GM12878 (cell line): ENCODE data around the gene CAMK2D. TPM values are rescaled to one million over a fixed set of nuclear protein-coding genes. Genes with fewer than 3 reads are reported as not detected.

Experiments
- ATAC-seq: fragments of 200-7000 bp; cut with Tn5 transposase; 3 replicates; pipeline ENCODE4 v1.9.1; 2020; ENCODE audit warnings: mild to moderate bottlenecking, moderate library complexity
- BruUV-seq: library from RNA; stranded (reverse); fragments of 400-500 nt; replicated peaks from 2 replicates; lab custom pipeline; 2021; lab: Mats Ljungman, UMichigan
- CTCF ChIA-PET: fragments of 300-600 bp; sonication (Branson Sonifier 250); formaldehyde crosslinking; extraction: SDS; loops from one replicate; lab custom pipeline; 2021; ENCODE audit warnings: inconsistent platforms; lab: Yijun Ruan, JAX
- POLR2A ChIA-PET: fragments of 350-600 bp; formaldehyde crosslinking; extraction: SDS; loops from one replicate; lab custom pipeline; 2021; ENCODE audit warnings: inconsistent platforms; lab: Charles Lee
- RAD21 ChIA-PET: fragments of 300-600 bp; sonication (Branson Sonifier 250); formaldehyde crosslinking; loops from one replicate; lab custom pipeline; 2023; ENCODE audit warnings: antibody characterized with exemption; ENCODE audit not compliant: unreplicated experiment; lab: Charles Lee
- SMC1A ChIA-PET: fragments of 300-600 bp; sonication (Branson Sonifier 250); formaldehyde crosslinking; loops from one replicate; lab custom pipeline; 2023; ENCODE audit not compliant: unreplicated experiment, uncharacterized antibody; lab: Charles Lee
- DNase-seq: peaks from one replicate; pipeline ENCODE4 v3.0.0-alpha.2; 2011; ENCODE audit warnings: low read depth, low spot score
- FAIRE-seq: peaks from 3 replicates; lab custom pipeline; 2011; peaks lifted over from hg19 to GRCh38; lab: Jason Lieb, UNC
- H2AFZ ChIP-seq: 2 replicates; pipeline ENCODE4 v1.6.0; 2011; ENCODE audit warnings: low read depth, low read length, control low read depth; ENCODE audit not compliant: control insufficient read depth
- H3K27ac ChIP-seq: 2 replicates; pipeline ENCODE4 v1.5.1; 2011; ENCODE audit warnings: control low read depth; ENCODE audit not compliant: control insufficient read depth, insufficient read depth
- H3K27me3 ChIP-seq, 2 experiments: replicated peaks in 1 of 2; 2 replicates each; pipeline versions ENCODE4 v1.6.0 to v1.6.1; 2011; ENCODE audit warnings: low read length in 1 of 2; ENCODE audit not compliant: control insufficient read depth in 2 of 2, insufficient read depth in 2 of 2
- H3K36me3 ChIP-seq, 2 experiments: 2 replicates each; pipeline ENCODE4 v1.5.1; 2011; ENCODE audit warnings: low read length in 1 of 2; ENCODE audit not compliant: control insufficient read depth in 2 of 2, insufficient read depth in 2 of 2
- H3K4me1 ChIP-seq: 2 replicates; pipeline ENCODE4 v1.6.1; 2011; ENCODE audit warnings: mild to moderate bottlenecking, low read length, moderate library complexity, mixed read lengths; ENCODE audit not compliant: control insufficient read depth, insufficient read depth
- H3K4me2 ChIP-seq: 2 replicates; pipeline ENCODE4 v1.6.0; 2011; ENCODE audit warnings: control low read depth; ENCODE audit not compliant: control insufficient read depth, insufficient read depth
- H3K4me3 ChIP-seq: fragments of 200-600 bp; sonication (generic); 2 replicates; pipeline ENCODE4 v1.5.1; 2016
- H3K79me2 ChIP-seq: 2 replicates; pipeline ENCODE4 v1.6.0; 2011; ENCODE audit warnings: low read length; ENCODE audit not compliant: control insufficient read depth, insufficient read depth
- H3K9ac ChIP-seq: 2 replicates; pipeline ENCODE4 v1.8.0; 2011; ENCODE audit warnings: low read length, control low read depth, mixed read lengths; ENCODE audit not compliant: control insufficient read depth, insufficient read depth
- H3K9me3 ChIP-seq: replicated peaks from 3 replicates; pipeline ENCODE4 v1.5.1; 2011; ENCODE audit warnings: mild to moderate bottlenecking, low read length; ENCODE audit not compliant: control insufficient read depth, insufficient read depth
- H4K20me1 ChIP-seq: 2 replicates; pipeline ENCODE4 v1.6.0; 2011; ENCODE audit not compliant: control insufficient read depth, insufficient read depth
- ATF7 ChIP-seq: fragments of 450-650 bp; IDR thresholded peaks from 2 replicates; pipeline ENCODE4 v1.6.1; 2016; ENCODE audit warnings: low read depth, mild to moderate bottlenecking
- CREM ChIP-seq: IDR thresholded peaks from 2 replicates; pipeline ENCODE4 v1.6.1; 2014; ENCODE audit warnings: antibody characterized with exemption, low read depth
- IKZF1 ChIP-seq: fragments of 450-650 bp; conservative IDR thresholded peaks from 2 replicates; pipeline ENCODE4 v1.6.1; 2017; ENCODE audit warnings: antibody characterized with exemption, mild to moderate bottlenecking
- IKZF2 ChIP-seq, 2 experiments: fragments of 450-650 bp; IDR thresholded peaks; 2 replicates each; pipeline ENCODE4 v1.6.1; 2017; ENCODE audit warnings: mild to moderate bottlenecking in 2 of 2, moderate library complexity in 2 of 2
- KAT2A ChIP-seq: conservative IDR thresholded peaks from 2 replicates; pipeline ENCODE4 v1.6.1; 2011; ENCODE audit warnings: low read depth, low read length; ENCODE audit not compliant: control insufficient read depth
- MEF2B ChIP-seq: fragments of 450-650 bp; IDR thresholded peaks from 2 replicates; pipeline ENCODE4 v1.6.1; 2018; ENCODE audit warnings: mild to moderate bottlenecking, moderate library complexity; ENCODE audit not compliant: partially characterized antibody, poor library complexity, severe bottlenecking
- MTA2 ChIP-seq: fragments of 450-650 bp; IDR thresholded peaks from 2 replicates; pipeline ENCODE4 v1.6.1; 2016; ENCODE audit warnings: low read depth, mild to moderate bottlenecking, moderate library complexity
- NFXL1 ChIP-seq: fragments of 450-650 bp; IDR thresholded peaks from 2 replicates; pipeline ENCODE4 v1.6.1; 2017; ENCODE audit warnings: antibody characterized with exemption, mild to moderate bottlenecking, borderline replicate concordance
- NFYB ChIP-seq: IDR thresholded peaks from 2 replicates; pipeline ENCODE4 v1.6.1; 2011; ENCODE audit warnings: low read depth, mild to moderate bottlenecking, low read length, improper control_type of control experiment, moderate library complexity; ENCODE audit not compliant: insufficient read depth
- SMAD1 ChIP-seq: fragments of 450-650 bp; IDR thresholded peaks from 2 replicates; pipeline ENCODE4 v1.6.1; 2018; ENCODE audit warnings: mild to moderate bottlenecking, low read depth; ENCODE audit not compliant: partially characterized antibody
- YBX1 ChIP-seq: fragments of 450-650 bp; IDR thresholded peaks from 2 replicates; pipeline ENCODE4 v1.6.1; 2016; ENCODE audit warnings: antibody characterized with exemption
- ZNF207 ChIP-seq: fragments of 450-650 bp; IDR thresholded peaks from 2 replicates; pipeline ENCODE4 v1.6.1; 2014; ENCODE audit warnings: antibody characterized with exemption, mild to moderate bottlenecking, borderline replicate concordance
- WGBS: methylation state at CpG from one replicate; pipeline ENCODE4 v1.1.6; 2016; ENCODE audit warnings: low lambda C conversion rate; ENCODE audit not compliant: insufficient replicate concordance, insufficient coverage; ENCODE audit errors: missing lambda C conversion rate; 5-methylcytosine and 5-hydroxymethylcytosine counted together
- in situ Hi-C: fragments of 300-500 bp; cut with MboI; formaldehyde crosslinking; loops from 9 replicates; pipeline ENCODE4 v1.14.3; 2018; ENCODE audit warnings: mixed read lengths
- intact Hi-C: fragments of 100-400 bp; cut with micrococcal nuclease; formaldehyde crosslinking; loops from one replicate; pipeline ENCODE4 v1.14.2; 2022; ENCODE audit not compliant: unreplicated experiment
- polyA plus RNA-seq, 11 experiments: library from polyadenylated mRNA; depleted of rRNA in 4 of 11; unstranded in 6 of 11; stranded (reverse) in 5 of 11; fragments of >200 nt; fragmentation: Nextera tagmentation in 4 of 11; fragmentation: Illumina TruSeq in 1 of 11; extraction: Ambion mirVana in 4 of 11; extraction: Trizol in 1 of 11; gene quantifications; 1 replicate in 1 of 11; 2 replicates in 10 of 11; pipeline versions ENCODE4 v1.2.1 to v1.2.3, GENCODE V29; 2011 to 2016; ENCODE audit warnings: inconsistent platforms in 2 of 11, missing spikeins in 2 of 11, low read depth in 1 of 11
- total RNA-seq, 4 experiments: library from RNA; depleted of rRNA in 3 of 4; stranded (reverse); fragments of >200 nt in 3 of 4; fragmentation: Illumina TruSeq in 1 of 4; extraction: Trizol in 1 of 4; gene quantifications; 2 replicates each; pipeline versions ENCODE4 v1.2.1 to v1.2.3, GENCODE V29; 2013 to 2021
- TF ChIP-seq, protein P1 (sequence below): fragments of 450-650 bp; IDR thresholded peaks from 2 replicates; pipeline ENCODE4 v1.6.1; 2017; ENCODE audit warnings: mild to moderate bottlenecking
- TF ChIP-seq, protein P2 (sequence below): fragments of 450-650 bp; IDR thresholded peaks from 2 replicates; pipeline ENCODE4 v1.6.1; 2016; ENCODE audit warnings: mild to moderate bottlenecking
- TF ChIP-seq, protein P3 (sequence below): fragments of 450-650 bp; IDR thresholded peaks from 2 replicates; pipeline ENCODE4 v1.6.1; 2017; ENCODE audit warnings: mild to moderate bottlenecking, low read depth, inconsistent platforms; ENCODE audit not compliant: poor library complexity, severe bottlenecking

CAMK2D gene
- total and polyA plus RNA-seq, 10 of the 15 experiments (the other 5 are each of a cell fraction or from before 2014, with no cell fraction given): 6.9 to 88.5 (median 12.9) TPM

DNA sequence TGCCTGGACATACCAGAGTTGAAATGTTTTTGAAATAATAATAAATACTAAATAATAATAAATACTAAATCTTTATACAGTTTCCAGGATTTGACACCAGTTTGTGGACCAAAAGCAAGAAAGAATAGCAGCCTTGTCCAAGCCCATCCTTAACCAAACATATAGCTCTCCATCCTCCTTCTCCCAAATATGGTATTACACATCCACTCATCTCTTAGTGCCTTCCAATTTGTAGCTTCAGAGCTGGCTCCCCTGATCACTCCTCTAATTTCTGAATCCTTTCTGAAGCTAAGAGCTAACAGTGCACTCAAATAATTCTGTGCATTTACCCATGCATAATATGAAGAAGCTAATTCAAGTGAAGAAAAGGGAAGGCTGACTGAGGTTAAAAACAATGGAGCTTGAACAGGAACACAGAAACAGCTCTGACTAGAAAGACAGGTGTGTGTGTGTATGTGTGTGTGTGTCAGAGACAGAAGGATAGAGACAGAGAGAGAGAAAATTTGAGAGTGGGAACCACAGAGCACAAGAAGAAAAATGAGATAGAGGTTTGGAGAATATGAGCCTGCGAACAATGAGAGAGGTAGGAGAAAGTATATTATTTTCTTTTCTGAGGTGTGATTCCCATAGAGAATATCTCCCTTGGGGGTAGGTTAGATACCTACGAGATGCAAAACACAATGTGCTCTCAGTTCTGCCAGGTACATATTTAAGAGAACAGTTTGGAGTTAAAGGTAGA is 123.5 kb downstream of the CAMK2D start:
- ChIA-PET SMC1A (interaction anchor here (0.6 to 17.1 kb wide), 40 partner anchors 11 to 434 kb away, joined by 3 to 282 read pairs (median 5); no protein-coding TSS in a partner anchor), POLR2A (interaction anchor here (0.6 to 4.0 kb wide), 17 partner anchors 10 to 144 kb away, joined by 3 to 20 read pairs (median 3); no protein-coding TSS in a partner anchor), RAD21 (interaction anchor here (0.8 to 7.7 kb wide), 35 partner anchors 11 to 387 kb away, joined by 3 to 72 read pairs (median 5); no protein-coding TSS in a partner anchor), CTCF (interaction anchor here (0.6 to 7.0 kb wide), 22 partner anchors 9 to 434 kb away, joined by 3 to 46 read pairs (median 4); no protein-coding TSS in a partner anchor)
- no peaks in the 10 kb centered on the region for H3K27me3 ChIP-seq
- ATAC-seq (peak; percentile 27), DNase-seq (no peak), FAIRE-seq (no peak)
- H2AFZ ChIP-seq: no peak overlapping the region
- in situ Hi-C loops: no loop called here
- H3K4me3 ChIP-seq: 0 out of 2 replicates have a peak overlapping the region, but pooled peaks have one; percentile 40
- H3K4me1 ChIP-seq: peaks cover 55% of the 10 kb centered on the region
- peak overlapping the region; percentile 28 for H3K4me2 ChIP-seq
- H3K27ac ChIP-seq: peak overlapping the region; percentile 35
- 90% methylated on average over 2 of the region's 2 CpGs for whole genome bisulfite sequencing
- intact Hi-C loops: loop anchor here (2.0 kb wide), 2 partner anchors 125 to 433 kb away; no protein-coding TSS in a partner anchor
- H3K36me3 ChIP-seq: peaks cover 0 to 2% of the 10 kb centered on the region in 2 experiments; a peak in 1 of 4 replicates
- BruUV-seq: no TSS peak
- H3K79me2 ChIP-seq: peaks cover 20% of the 10 kb centered on the region
- H3K9ac ChIP-seq: no peak overlapping the region
- H3K9me3 ChIP-seq: no peaks in the 10 kb centered on the region
- no peaks in the 10 kb centered on the region for H4K20me1 ChIP-seq
- TF ChIP-seq MTA2: peak; percentile 36; the same call in 1 of the 2 replicates
- TF ChIP-seq KAT2A: no peak
- 0 out of 2 replicates have a peak, but pooled peaks have one; percentile 78 for TF ChIP-seq YBX1
- TF ChIP-seq CREM: no peak
- TF ChIP-seq ATF7: peak; percentile 45
- TF ChIP-seq NFXL1: no peak
- peak; percentile 98 for TF ChIP-seq MEF2B
- TF ChIP-seq IKZF2 (IDR thresholded peaks at IDR 0.05): peak; percentile 61 to 62; a peak in 2 of 4 replicates
- peak; percentile 40 for TF ChIP-seq SMAD1
- TF ChIP-seq, protein P1, sequence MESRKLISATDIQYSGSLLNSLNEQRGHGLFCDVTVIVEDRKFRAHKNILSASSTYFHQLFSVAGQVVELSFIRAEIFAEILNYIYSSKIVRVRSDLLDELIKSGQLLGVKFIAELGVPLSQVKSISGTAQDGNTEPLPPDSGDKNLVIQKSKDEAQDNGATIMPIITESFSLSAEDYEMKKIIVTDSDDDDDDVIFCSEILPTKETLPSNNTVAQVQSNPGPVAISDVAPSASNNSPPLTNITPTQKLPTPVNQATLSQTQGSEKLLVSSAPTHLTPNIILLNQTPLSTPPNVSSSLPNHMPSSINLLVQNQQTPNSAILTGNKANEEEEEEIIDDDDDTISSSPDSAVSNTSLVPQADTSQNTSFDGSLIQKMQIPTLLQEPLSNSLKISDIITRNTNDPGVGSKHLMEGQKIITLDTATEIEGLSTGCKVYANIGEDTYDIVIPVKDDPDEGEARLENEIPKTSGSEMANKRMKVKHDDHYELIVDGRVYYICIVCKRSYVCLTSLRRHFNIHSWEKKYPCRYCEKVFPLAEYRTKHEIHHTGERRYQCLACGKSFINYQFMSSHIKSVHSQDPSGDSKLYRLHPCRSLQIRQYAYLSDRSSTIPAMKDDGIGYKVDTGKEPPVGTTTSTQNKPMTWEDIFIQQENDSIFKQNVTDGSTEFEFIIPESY: no peak
- TF ChIP-seq ZNF207: no peak
- TF ChIP-seq, protein P2, sequence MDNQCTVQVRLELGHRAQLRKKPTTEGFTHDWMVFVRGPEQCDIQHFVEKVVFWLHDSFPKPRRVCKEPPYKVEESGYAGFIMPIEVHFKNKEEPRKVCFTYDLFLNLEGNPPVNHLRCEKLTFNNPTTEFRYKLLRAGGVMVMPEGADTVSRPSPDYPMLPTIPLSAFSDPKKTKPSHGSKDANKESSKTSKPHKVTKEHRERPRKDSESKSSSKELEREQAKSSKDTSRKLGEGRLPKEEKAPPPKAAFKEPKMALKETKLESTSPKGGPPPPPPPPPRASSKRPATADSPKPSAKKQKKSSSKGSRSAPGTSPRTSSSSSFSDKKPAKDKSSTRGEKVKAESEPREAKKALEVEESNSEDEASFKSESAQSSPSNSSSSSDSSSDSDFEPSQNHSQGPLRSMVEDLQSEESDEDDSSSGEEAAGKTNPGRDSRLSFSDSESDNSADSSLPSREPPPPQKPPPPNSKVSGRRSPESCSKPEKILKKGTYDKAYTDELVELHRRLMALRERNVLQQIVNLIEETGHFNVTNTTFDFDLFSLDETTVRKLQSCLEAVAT: peak; percentile 52; the same call in 1 of the 2 replicates
- TF ChIP-seq, protein P3, sequence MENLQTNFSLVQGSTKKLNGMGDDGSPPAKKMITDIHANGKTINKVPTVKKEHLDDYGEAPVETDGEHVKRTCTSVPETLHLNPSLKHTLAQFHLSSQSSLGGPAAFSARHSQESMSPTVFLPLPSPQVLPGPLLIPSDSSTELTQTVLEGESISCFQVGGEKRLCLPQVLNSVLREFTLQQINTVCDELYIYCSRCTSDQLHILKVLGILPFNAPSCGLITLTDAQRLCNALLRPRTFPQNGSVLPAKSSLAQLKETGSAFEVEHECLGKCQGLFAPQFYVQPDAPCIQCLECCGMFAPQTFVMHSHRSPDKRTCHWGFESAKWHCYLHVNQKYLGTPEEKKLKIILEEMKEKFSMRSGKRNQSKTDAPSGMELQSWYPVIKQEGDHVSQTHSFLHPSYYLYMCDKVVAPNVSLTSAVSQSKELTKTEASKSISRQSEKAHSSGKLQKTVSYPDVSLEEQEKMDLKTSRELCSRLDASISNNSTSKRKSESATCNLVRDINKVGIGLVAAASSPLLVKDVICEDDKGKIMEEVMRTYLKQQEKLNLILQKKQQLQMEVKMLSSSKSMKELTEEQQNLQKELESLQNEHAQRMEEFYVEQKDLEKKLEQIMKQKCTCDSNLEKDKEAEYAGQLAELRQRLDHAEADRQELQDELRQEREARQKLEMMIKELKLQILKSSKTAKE: no peak
- TF ChIP-seq IKZF1: peak; percentile 36; the same call in 1 of the 2 replicates
- TF ChIP-seq NFYB: no peak
